Measurements from ENCODE around the gene NFIC.

- TF ChIP-seq CTCF (conservative IDR thresholded peaks at IDR 0.05; ENCODE audit: low read length) (no peak), EZH2phosphoT487 (IDR thresholded peaks at IDR 0.05; ENCODE audit: borderline replicate concordance, low read depth, low read length) (no peak)
Measured at GRCh38 chr19:3512562-3513228, 146.3 kb downstream of the NFIC start.
